MM.1S (cell line): Measurements from ENCODE around the gene CREB5.

Source experiments
- DNase-seq: peaks from one replicate; pipeline ENCODE4 v3.0.0-alpha.2; 2015
- H2AFZ ChIP-seq: fragments of 300-600 bp; sonication (generic); 2 replicates; pipeline ENCODE4 v1.6.0; 2016; ENCODE audit warnings: antibody characterized with exemption, low read length
- H3F3A ChIP-seq: fragments of 300-600 bp; sonication (generic); 2 replicates; pipeline ENCODE4 v1.6.1; 2016; ENCODE audit warnings: mild to moderate bottlenecking, antibody characterized with exemption, low read length, moderate library complexity, mixed read lengths; ENCODE audit not compliant: insufficient read depth
- H3K27ac ChIP-seq: fragments of 300-600 bp; sonication (generic); 2 replicates; pipeline ENCODE4 v1.5.1; 2016; ENCODE audit warnings: mild to moderate bottlenecking, low read length
- H3K27me3 ChIP-seq: fragments of 300-600 bp; sonication (generic); replicated peaks from 2 replicates; pipeline ENCODE4 v1.6.0; 2016; ENCODE audit warnings: low read length; ENCODE audit not compliant: insufficient read depth
- H3K36me3 ChIP-seq: fragments of 300-600 bp; sonication (generic); replicated peaks from 2 replicates; pipeline ENCODE4 v1.6.1; 2016; ENCODE audit warnings: mild to moderate bottlenecking, low read length, mixed read lengths; ENCODE audit not compliant: insufficient read depth
- H3K4me1 ChIP-seq: fragments of 300-600 bp; sonication (generic); 2 replicates; pipeline ENCODE4 v1.6.1; 2016; ENCODE audit warnings: low read length, mixed read lengths
- H3K4me2 ChIP-seq: fragments of 300-600 bp; sonication (generic); 2 replicates; pipeline ENCODE4 v1.6.0; 2016; ENCODE audit warnings: low read depth, low read length
- H3K4me3 ChIP-seq: fragments of 300-600 bp; sonication (generic); 2 replicates; pipeline ENCODE4 v1.5.1; 2016; ENCODE audit warnings: low read length, mixed read lengths
- H3K79me2 ChIP-seq: fragments of 300-600 bp; sonication (generic); 2 replicates; pipeline ENCODE4 v1.6.1; 2016; ENCODE audit warnings: mixed run types, low read length, mixed read lengths
- H3K9ac ChIP-seq: fragments of 300-600 bp; sonication (generic); 2 replicates; pipeline ENCODE4 v1.6.1; 2016; ENCODE audit warnings: low read length, mixed read lengths
- H3K9me2 ChIP-seq: fragments of 300-600 bp; sonication (generic); replicated peaks from 2 replicates; pipeline ENCODE4 v1.6.1; 2016; ENCODE audit warnings: mild to moderate bottlenecking, low read length, mixed read lengths; ENCODE audit not compliant: insufficient read depth
- H3K9me3 ChIP-seq: fragments of 300-600 bp; sonication (generic); replicated peaks from 2 replicates; pipeline ENCODE4 v1.6.1; 2016; ENCODE audit warnings: mild to moderate bottlenecking, low read length, mixed read lengths; ENCODE audit not compliant: insufficient read depth
- H4K20me1 ChIP-seq: fragments of 300-600 bp; sonication (generic); 2 replicates; pipeline ENCODE4 v1.6.1; 2016; ENCODE audit warnings: mild to moderate bottlenecking, low read length, moderate library complexity, mixed read lengths; ENCODE audit not compliant: insufficient read depth
- CTCF ChIP-seq: fragments of 300-600 bp; sonication (generic); IDR thresholded peaks from 2 replicates; pipeline ENCODE4 v1.5.1; 2016; ENCODE audit warnings: antibody characterized with exemption, low read length, mixed read lengths
- EZH2 ChIP-seq: fragments of 300-600 bp; sonication (generic); optimal IDR thresholded peaks from 2 replicates; pipeline ENCODE3; 2017; ENCODE audit warnings: low read depth, mild to moderate bottlenecking, antibody characterized with exemption, low read length, mixed read lengths
- EZH2phosphoT487 ChIP-seq: fragments of 300-600 bp; sonication (generic); IDR thresholded peaks from 2 replicates; pipeline ENCODE4 v1.6.1; 2018; ENCODE audit warnings: antibody characterized with exemption, low read length

Gene CREB5

DNA sequence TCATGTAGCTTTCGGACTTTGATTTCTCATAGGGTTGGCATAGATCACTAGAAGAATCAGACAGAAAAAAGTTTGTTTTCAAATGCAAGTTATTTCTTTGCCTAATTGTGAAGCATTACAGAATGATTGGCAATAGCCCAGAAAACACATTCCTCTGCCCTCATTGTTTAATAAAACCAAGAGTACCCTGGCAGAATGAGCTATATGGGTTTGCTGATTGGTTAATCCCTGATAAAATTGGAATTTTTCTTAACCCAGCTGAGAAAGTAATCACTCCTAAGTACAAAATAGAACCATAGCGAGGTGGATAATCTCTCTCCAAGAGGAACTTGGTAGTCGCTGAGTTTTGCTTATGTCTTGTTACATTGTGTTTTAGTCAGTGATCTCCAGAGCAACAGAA, 30.9 kb upstream of the CREB5 start:
- Histone ChIP-seq H3K79me2 (no peaks in the 10 kb centered on the region), H2AFZ (no peak overlapping the region), H3K27ac (no peak overlapping the region), H3K9ac (no peak overlapping the region), H4K20me1 (no peaks in the 10 kb centered on the region), H3K4me1 (peaks cover 13% of the 10 kb centered on the region), H3K9me3 (no peaks in the 10 kb centered on the region), H3K36me3 (no peaks in the 10 kb centered on the region), H3F3A (no peaks in the 10 kb centered on the region), H3K4me3 (no peak overlapping the region), H3K4me2 (no peak overlapping the region), H3K9me2 (no peaks in the 10 kb centered on the region), H3K27me3 (no peaks in the 10 kb centered on the region)
- TF ChIP-seq EZH2 = no peak
- TF ChIP-seq EZH2phosphoT487 = no peak
- no peak for TF ChIP-seq CTCF
- DNase-seq = no peak

GRCh38 chr7:28382144-28382543, 30.2 kb upstream of the CREB5 start:
- no peaks in the 10 kb centered on the region for H4K20me1 ChIP-seq
- H2AFZ ChIP-seq = no peak overlapping the region
- H3K4me1 ChIP-seq = peaks cover 13% of the 10 kb centered on the region
- H3K27me3 ChIP-seq = no peaks in the 10 kb centered on the region
- H3F3A ChIP-seq = no peaks in the 10 kb centered on the region
- no peak overlapping the region for H3K9ac ChIP-seq
- no peaks in the 10 kb centered on the region for H3K79me2 ChIP-seq
- H3K4me3 ChIP-seq = no peak overlapping the region
- no peaks in the 10 kb centered on the region for H3K36me3 ChIP-seq
- TF ChIP-seq EZH2 (no peak), EZH2phosphoT487 (no peak), CTCF (no peak)
- no peaks in the 10 kb centered on the region for H3K9me3 ChIP-seq
- H3K27ac ChIP-seq = no peak overlapping the region
- peak overlapping the region; percentile 2; the same call in 1 of the 2 replicates for H3K4me2 ChIP-seq
- H3K9me2 ChIP-seq = no peaks in the 10 kb centered on the region
- DNase-seq = peak; percentile 70

DNA sequence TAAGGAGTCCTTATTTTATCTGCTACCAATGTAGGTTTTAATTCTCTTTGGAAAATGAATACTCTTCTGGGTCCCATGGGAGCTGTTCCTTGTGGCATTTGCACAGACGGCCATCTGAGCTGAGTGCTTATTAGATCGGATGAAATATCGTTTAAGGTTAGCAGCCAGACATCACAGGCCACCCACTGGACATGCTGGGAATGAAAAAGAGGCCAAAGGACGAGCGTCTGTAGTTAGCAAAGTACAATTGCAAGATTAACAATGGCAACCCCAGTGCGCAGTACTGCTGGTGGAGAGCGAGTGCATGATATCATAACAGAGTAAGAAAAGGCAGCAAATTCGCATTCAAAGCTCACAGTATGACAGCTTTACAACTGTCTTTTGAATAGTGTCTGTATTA, 28.3 kb upstream of the CREB5 start:
- DNase-seq = no peak
- Histone ChIP-seq H3F3A (no peaks in the 10 kb centered on the region), H3K9ac (no peak overlapping the region), H3K27ac (no peak overlapping the region), H3K4me3 (no peak overlapping the region), H3K79me2 (no peaks in the 10 kb centered on the region), H3K9me2 (no peaks in the 10 kb centered on the region), H3K27me3 (no peaks in the 10 kb centered on the region), H3K4me1 (peaks cover 13% of the 10 kb centered on the region), H2AFZ (no peak overlapping the region), H3K36me3 (no peaks in the 10 kb centered on the region), H3K4me2 (no peak overlapping the region), H4K20me1 (no peaks in the 10 kb centered on the region), H3K9me3 (no peaks in the 10 kb centered on the region)
- TF ChIP-seq EZH2phosphoT487 (no peak), EZH2 (no peak), CTCF (no peak)
